ENCODE measurements around the gene MYL6.
A peak's percentile ranks its signal among the peaks of the same experiment; 100 is the strongest.
"Not testable (repeated sequence)": the region's sequence is repeated elsewhere in the genome, so short reads cannot be mapped to it uniquely, and the experiment has no call there.

Gene MYL6

DNA sequence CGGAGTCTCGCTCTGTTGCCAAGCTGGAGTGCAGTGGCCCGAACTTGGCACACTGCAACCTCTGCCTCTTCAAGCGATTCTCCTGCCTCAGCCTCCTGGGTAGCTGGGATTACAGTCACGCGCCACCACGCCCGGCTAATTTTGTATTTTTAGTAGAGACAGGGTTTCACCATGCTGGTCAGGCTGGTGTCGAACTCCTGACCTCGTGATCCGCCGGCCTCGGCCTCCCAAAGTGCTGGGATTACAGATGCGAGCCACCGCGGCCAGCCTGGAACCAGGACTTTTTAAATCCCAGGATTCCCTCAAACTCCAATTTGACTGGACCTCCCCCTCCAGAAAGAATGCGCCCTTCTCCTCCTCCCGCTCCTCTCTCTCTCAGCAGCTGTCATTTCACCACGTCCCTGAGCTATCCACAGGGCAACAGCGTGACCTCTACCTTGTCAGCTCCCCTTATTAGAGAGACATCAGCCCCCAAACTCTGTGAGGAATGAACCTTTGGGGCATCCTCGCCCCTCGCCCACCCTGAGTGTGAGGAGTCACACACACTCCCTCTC, 28.1 kb upstream of the MYL6 start:
- no peak for DNase-seq

DNA sequence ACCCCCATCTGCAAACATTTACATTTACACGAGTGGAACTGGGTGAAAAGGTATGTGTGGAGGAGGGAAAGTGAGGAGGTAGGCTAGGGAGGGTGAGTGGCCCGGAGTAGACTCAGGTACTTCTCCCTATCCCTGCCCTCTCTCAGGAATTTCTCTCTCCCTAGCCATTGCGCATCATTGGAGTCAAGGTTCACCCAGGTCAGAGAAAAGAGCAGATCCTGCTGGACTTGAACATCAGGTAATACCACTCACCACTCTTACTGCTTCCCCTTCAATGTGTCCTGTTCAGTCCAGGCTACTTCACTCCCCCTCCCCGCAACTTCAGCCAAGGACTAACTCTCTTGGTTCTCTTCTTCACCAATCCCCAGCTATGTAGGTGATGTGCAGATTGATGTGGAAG, 27.3 kb upstream of the MYL6 start:
- DNase-seq: no peak

DNA sequence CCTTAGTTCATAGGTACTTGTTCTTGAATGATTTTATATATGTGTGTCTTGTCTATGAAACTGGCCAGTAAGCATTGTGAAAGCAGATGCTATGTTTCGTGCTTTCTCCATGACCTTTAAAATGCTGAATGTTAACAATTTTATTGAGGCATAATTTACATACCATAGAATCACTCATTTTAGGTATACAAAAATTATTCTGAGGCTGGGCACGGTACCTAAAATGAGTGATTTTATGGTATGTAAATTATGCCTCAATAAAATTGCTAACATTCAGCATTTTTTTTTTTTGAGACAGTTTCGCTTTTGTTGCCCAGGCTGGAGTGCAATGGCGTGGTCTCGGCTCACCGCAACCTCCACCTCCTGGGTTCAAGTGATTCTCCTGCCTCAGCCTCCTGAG, 23.3 kb upstream of the MYL6 start:
- DNase-seq: no peak

DNA sequence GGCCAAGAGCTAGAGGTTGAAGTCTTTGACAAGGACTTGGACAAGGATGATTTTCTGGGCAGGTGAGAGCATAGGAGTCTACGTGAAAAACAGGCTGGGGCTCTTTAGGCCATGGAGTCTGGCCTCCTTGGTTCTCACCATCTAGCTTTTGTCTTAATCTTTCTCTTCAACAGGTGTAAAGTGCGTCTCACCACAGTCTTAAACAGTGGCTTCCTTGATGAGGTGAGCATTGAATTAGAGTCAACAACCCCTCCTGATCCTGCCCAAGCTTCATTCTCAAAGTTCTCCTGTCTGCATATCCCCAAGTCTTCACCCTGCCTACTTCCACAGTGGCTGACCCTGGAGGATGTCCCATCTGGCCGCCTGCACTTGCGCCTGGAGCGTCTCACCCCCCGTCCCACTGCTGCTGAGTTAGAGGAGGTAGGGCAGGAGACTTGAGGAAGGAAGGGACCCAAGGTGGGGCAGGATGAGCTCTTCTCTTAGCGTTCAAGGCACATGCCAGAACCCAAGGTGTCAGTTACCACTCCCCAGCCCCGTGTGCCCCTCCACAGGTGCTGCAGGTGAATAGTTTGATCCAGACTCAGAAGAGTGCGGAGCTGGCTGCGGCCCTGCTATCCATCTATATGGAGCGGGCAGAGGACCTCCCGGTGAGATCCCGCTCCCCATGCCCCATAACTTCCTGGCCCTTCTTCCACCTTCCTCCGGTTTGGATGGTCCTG, 20.1 kb upstream of the MYL6 start:
- no peak for DNase-seq

DNA sequence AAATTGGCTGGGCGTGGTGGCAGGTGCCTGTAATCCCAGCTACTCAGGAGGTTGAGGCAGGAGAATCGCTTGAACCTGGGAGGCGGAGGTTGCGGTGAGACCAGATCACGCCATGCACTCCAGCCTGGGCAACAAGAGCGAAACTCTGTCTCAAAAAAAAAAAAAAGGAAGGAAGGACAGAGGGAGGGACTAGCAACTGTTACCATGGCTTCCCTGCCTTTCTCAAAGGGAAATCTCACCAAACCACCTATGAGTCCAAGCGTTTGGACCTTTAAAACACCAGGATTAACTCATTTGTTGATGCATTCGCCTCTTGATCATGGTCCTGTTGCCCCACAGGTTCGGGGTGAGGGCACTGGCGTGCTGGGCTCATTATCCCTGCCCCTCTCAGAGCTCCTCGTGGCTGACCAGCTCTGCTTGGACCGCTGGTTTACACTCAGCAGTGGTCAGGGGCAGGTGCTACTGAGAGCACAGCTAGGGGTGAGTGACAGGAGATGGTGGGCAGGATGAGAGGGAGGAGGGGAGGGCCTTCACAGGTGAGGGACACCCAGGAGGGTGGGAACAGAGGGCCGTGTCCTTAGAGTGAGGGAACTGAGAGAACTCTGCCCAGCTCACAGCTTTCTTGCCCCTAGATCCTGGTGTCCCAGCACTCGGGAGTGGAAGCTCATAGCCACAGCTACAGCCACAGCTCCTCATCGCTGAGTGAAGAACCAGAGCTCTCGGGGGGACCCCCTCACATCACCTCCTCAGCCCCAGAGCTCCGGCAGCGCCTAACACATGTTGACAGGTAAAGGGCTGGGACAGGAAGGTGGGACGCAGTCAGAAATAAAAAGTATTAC, 16.0 kb upstream of the MYL6 start:
- no peak for DNase-seq

DNA sequence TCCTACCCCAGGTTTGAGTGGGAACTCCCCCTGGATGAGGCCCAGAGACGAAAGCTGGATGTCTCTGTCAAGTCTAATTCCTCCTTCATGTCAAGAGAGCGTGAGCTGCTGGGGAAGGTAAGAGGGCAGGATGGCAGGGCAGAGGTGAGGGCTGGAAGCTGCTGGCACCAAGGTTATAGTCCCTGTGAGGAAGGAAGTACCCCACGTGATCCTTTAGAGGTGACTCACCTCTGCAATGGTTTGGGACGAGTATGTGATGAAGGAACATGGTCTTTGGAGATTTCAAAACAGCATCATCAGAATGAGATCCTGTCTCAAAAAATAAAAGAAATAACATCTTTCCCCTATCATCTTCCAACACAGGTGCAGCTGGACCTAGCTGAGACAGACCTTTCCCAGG, 14.9 kb upstream of the MYL6 start:
- DNase-seq: no peak

DNA sequence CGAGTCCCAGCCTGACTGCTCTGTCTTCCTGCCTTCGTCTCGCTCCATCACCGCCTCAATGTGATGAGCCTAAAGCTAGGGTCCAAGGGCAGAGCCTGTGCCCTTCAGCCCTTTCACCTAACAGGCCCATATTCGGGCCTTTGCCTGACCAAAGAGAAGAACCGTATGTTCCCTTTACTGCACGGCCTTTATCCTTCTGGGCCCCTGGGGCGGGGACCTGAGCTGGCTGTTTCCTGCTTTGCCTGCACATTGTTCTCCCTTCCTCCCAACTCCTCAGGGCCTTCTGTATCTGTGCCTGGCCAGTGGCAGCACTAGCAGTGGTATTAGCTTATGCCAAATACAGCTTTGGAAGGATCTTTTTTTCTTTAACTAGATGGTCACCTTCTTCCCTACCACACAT, 14.3 kb upstream of the MYL6 start:
- DNase-seq: no peak

DNA sequence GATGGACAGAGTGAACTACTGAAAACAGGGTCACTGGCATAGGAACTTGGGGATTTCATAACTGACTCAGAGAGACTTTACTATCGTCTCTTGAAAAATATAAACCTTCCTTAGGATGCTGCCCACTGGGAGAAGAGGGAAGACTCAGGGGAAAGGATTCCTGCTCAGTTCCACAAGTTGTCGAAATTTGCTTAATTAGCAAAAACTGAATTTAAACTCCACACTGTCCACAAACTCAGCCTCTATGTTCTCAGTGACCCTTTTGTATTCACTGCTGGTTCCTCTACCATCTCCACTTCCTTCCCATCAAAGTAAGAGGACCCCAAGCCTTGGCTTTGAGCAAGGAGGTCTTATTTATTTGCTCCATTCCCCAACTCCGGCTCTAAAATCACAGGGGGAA, 12.9 kb upstream of the MYL6 start:
- no peak for DNase-seq

DNA sequence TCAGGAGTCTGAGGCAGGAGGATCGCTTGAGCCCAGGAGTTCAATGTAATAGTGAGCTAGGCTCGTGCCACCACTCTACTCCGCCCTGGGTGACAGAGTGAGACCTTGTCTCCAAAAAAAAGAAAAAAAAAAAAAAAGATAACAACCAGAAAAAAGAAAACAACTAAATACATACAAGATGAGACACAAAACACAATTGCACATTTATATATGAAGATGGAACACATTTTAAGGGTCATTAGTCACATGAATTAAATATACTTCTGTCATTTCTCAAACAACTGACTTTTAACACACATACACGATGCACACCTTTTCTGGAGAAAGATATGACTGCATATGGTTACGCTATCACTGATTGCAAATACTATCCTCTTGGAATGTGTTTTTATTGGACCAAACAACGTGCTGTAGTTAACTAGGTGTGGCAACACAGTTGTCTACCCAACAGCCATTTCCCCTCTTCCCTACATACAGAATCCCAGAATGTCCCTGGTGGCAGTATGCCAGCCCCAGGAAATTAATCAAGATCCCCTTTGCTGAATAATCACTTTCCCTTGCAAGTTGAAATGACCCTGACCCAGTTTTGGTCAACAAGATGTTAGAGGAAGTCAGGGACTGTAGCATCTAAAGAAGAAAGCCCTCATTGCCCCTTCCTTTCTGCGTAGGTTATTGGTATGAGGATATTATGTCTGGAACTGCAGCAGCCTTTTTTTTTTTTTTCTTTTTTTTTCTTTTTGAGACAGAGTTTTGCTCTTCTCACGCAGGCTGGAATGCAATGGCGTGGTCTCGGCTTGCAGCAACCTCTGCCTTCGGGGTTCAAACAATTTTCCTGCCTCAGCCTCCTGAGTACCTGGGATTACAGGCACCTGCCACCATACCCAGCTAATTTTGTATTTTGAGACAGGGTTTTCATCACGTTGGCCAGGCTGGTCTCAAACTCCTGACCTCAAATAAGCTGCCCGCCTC, 11.4 kb upstream of the MYL6 start:
- DNase-seq: no peak

DNA sequence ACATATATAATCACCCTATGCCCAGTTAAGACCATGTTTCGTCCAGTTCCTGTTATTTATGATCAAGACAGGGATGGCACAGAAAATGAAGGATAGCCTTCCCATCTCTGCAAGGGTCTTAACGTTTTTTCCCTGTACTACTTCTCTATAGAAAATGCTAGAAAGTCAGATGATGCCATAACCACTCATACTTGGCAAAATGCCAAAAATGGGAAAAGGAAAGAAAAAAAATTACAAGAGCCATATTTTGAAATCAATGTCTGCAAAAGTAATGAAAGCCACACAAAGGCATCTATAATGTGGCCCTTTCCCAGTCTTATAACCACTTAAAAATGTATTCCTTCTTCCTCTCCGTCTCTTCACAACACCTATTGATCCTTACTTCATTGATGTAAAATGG, 7.6 kb upstream of the MYL6 start:
- no peak for DNase-seq

DNA sequence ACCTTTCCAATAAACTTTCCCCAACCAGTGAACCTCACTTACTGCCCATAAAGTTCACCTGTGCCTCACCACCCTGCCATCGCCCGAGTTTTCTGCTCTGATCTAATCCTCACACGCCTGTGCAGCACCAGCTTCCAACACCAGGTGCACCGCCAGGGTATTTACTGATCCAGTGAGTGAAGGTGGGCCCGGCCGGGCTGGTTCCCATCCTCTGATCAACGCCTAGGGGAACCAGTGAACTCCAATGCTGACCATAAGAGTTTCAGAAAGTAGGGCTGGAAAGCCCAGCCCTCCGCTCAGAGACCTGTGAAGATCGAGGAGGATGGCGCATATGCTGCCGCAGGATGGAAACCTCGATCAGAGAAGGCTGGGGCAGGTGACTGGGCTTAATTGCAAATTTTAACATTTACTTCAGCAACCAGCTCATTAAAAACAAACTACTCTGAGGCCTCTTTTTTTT, 6.5 kb upstream of the MYL6 start:
- DNase-seq: peak; percentile 66

DNA sequence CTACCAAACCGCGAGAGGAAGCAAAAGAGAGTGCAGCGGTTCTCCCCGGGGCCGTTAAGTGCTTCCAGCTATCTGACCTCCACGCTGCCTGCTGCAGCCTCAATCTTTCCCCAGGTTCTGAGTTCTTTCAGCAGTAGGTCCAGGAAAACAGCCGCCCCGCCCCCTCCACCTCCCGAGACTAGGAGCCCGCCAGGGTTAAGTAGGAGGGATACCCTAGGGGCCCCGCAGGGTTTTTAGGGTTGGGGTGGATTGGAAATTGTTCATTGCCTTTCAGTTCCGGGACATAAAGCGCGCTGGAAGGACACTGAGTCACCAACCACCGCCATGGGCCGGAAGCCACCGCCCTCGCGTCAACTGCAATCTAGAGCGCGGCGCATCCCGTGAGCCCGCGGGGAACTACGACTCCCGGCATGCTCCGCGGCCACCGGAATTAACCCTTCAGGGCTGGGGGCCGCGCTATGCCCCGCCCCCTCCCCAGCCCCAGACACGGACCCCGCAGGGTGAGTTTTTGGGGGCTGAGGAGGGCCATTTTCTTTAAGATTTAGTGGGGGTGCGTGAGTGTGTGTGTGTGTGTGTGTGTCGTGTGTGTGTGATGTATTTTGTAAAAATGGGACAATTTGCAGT, 5.9 kb upstream of the MYL6 start, which contains the start of gene MYL6B:
Gene MYL6B, plus strand, starts transcription at position 456 of the 624 bp plus-strand sequence. CDS start 1,332 bp downstream, outside the sequence.
- peak; percentile 92 for DNase-seq

DNA sequence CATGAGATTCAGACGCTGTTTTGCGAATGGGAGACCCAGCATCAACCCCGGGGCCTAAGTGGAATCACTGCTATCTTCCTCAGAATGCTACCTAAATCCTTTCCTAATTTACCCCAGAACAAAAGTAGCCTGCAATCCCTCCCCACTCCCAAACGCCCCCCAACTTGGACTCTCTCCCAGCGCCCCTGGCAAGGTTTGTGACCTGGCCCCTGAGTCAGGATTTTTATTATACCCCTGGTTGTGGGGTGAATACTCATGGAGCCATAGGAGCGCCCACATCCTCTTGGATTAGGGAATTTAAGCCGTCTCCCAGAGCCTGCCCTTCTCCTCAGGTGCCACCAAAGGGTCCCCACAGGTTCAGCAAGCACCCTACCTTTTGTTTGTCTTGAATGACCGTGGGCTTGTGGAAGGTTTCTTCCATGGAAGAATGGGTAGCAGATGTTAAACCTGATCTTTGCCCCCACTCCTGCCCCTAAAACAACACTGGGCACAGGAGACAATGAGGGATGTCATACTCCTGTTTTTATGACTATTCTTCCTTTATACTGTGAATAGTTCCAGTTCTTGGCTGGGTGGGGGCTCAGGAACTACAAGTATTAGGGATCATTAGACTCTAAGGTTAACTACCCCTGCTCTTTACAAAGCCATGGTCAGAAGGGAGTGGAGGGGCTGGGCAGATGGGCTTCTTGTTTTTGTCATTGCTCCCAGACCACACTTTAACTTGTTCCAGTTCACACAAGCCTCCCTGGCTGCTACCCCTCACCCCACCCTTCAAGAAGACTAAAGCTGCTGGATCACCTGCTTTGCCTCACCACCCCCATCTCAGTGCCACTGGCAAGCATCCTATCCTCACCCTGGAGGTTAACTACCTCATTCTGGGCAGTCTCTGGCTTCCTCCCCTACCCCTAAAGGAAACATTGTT, 5.1 kb upstream of the MYL6 start:
- DNase-seq: no peak

DNA sequence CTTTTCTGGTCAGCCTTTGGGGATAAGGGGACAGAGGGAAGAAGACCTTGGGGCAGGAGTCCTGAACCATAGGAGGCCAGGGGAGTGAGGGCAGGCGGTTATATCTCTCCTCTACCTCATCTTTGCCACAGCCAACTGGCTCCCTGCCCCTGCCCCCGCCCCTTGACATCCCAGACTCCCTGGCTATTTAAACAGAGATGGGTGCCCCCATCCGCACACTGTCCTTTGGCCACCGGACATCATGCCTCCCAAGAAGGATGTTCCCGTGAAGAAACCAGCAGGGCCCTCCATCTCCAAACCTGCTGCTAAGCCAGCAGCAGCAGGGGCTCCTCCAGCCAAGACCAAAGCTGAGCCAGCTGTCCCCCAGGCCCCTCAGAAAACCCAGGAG, 4.5 kb upstream of the MYL6 start:
- DNase-seq: no peak

DNA sequence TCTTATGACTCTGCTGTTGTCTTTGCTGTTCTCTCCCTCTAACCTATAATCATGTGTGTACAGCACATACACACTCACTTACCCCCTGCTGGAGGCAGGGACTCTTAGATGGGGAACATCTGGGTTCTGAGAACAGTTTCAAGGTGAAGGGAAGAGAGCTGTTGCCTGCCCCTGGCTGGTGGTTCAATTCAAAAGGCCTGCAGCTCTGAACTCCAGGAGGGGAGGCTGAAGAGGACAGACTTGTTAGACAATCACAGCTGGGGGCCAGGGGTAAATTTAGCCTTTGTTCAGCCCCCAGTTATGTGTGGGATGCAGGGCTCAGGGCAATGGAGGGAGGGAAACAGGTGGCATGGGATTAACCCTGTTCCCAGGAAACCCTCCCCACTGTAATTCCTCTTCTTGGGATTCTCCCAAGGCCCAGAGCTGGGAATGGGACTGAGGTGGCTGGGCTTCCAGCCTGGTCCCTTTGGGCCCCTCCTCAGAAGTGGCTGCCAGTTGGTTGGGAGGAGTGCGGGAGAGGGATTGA, 3.9 kb upstream of the MYL6 start:
- DNase-seq: no peak

DNA sequence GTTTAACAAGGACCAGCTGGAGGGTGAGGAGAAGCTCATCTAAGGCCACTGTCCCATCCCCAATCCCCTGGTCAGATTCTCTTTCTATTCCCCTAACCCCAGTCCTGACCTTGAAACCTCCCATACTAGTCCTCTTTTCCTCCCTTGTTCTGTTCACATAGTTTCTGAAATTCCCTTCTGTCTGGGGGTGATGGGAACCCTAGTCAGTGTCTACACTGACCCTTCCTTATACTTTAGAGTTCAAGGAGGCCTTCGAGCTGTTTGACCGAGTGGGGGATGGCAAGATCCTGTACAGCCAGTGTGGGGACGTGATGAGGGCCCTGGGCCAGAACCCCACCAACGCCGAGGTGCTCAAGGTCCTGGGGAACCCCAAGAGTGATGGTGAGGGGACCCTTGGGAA, 3.3 kb upstream of the MYL6 start:
- DNase-seq: no peak

DNA sequence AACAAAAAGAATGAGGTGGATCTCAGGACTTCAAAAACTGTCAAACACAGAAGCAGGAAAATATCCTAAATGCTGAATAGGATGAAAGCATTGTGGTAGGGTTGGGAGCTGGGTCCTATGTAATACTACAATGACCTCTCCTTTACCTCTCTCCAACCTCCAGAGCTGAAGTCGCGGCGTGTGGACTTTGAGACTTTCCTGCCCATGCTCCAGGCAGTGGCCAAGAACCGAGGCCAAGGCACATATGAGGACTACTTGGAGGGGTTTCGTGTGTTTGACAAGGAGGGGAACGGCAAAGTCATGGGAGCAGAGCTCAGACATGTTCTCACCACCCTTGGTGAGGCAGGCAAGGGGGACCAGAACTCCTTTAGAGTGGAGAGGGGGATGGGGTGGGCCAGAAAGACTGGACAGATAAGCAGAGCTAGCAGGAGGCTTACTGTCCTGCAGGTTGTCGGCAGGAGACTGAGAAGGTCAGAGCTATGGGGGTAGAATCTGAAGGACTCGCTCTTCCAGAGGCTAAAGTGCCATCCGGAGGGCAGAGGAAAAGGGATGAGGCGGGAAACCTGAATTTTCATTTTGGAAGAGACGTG, 2.8 kb upstream of the MYL6 start:
- DNase-seq: no peak

DNA sequence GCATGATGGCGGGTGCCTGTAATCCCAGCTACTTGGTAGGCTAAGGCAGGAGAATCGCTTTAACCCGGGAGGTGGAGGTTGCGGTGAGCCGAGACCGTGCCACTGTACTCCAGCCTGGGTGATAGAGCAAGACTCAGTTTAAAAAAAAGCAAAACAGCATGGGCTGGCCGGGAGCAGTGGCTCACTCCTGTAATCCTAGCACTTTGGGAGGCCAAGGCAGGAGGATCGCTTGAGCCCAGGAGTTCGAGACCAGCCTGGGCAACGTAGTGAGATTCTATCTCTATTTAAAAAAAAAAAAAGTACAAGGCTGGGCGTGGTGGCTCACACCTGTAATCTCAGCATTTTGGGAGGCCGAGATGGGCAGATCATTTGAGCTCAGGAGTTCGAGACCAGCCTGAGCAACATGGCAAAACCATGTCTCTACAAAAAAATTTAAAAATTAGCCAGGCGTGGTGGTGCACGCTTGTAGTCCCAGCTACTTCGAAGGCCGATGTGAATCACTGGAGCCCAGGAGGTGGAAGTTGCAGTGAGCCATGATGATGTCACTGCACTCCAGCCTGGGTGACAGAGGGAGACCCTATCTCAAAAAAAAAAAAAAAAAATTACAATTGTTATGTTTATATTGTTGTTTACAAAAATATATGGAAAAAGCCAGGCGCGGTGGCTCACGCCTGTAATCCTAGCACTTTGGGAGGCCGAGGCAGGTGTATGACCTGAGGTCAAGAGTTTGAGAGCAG, 1.5 kb upstream of the MYL6 start:
- DNase-seq: not testable (repeated sequence)

DNA sequence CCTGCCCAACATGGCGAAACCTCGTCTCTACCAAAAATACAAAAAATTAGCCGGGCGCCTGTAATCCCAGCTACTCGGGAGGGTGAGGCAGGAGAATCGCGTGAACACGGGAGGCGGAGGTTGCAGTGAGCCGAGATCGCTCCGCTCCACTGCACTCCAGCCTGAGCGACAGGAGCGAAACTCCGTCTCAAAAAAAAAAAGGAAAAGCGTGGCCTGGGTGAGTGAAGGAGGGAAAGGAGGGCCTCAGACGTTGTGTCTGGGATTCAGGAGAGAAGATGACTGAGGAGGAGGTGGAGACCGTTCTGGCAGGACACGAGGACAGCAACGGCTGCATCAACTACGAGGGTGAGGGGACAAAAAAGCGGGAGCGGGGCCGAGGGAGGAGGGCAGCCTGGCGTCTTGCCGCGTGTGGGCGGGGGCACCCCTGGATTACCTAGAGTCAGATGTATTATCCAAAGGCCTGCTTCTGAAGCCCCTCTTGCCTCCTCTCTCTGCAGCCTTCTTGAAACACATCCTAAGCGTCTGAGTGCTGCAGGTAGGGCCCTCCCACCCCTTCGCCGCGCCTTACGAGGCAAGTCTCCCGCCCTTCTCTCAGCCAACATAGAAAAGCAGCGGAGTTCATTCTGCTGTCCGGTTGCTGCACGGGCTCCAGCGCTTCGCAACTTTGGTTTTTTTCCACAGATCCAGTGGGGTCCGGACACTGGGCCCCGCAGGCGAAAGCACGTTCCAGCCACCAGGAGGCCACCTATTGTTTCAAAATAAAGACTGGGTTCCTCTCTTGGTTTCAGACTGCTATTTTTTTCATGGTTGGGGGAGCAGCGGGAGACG, 744 bp upstream of the MYL6 start:
- DNase-seq: peak; percentile 48

Data from activated CD4-positive, alpha-beta T cell treated with anti-CD3 and anti-CD28 coated beads, Interleukin-2, amount 50 U/mL, for 1 hour (primary cell).